Globus pallidus (tissue), 1 donor: ENCODE measurements around the gene CYB561D2.
"Not testable (repeated sequence)": the region's sequence is repeated elsewhere in the genome, so short reads cannot be mapped to it uniquely, and the experiment has no call there.

Experiments
- DNase-seq: peaks from one replicate; pipeline ENCODE4 v3.0.0-alpha.2; 2015; ENCODE audit warnings: low spot score

The CYB561D2 gene

GRCh38 chr3:50350527-50351322 is at the start of gene CYB561D2, which contains the start of gene NPRL2:
Gene CYB561D2, plus strand, starts transcription at chr3:50350862. Its CDS starts 572 bp downstream, at chr3:50351434.
Gene NPRL2, minus strand, starts transcription at chr3:50350775. Its CDS starts 123 bp downstream, at chr3:50350652.
- DNase-seq: peak; percentile 96

- no peak for DNase-seq
Measured at GRCh38 chr3:50302095-50303012, 48.3 kb upstream of the CYB561D2 start.

GRCh38 chr3:50303013-50303815 is 47.4 kb upstream of the CYB561D2 start, which contains the start of gene HYAL1:
Gene HYAL1, minus strand, starts transcription at chr3:50303574. Its CDS starts 618 bp downstream, at chr3:50302956.
- no peak for DNase-seq

- no peak for DNase-seq
Measured at GRCh38 chr3:50304601-50305000, 46.1 kb upstream of the CYB561D2 start.

GRCh38 chr3:50312041-50312440 is 38.6 kb upstream of the CYB561D2 start:
- not testable (repeated sequence) for DNase-seq

- no peak for DNase-seq
Measured at GRCh38 chr3:50314342-50314741, 36.3 kb upstream of the CYB561D2 start.

- no peak for DNase-seq
Measured at GRCh38 chr3:50314816-50315215, 35.8 kb upstream of the CYB561D2 start.

GRCh38 chr3:50316657-50317242 is 33.9 kb upstream of the CYB561D2 start:
- DNase-seq: no peak

- DNase-seq: no peak
Measured at GRCh38 chr3:50317300-50317699, 33.4 kb upstream of the CYB561D2 start.

- no peak for DNase-seq
Measured at GRCh38 chr3:50318163-50318562, 32.5 kb upstream of the CYB561D2 start.

- DNase-seq: no peak
Measured at GRCh38 chr3:50318615-50319014, 32.0 kb upstream of the CYB561D2 start.

GRCh38 chr3:50319181-50319893 is 31.3 kb upstream of the CYB561D2 start:
- DNase-seq: no peak

- no peak for DNase-seq
Measured at GRCh38 chr3:50319894-50320625, 30.6 kb upstream of the CYB561D2 start.

- peak; percentile 85 for DNase-seq
Measured at GRCh38 chr3:50320853-50321335, 29.8 kb upstream of the CYB561D2 start.

GRCh38 chr3:50321336-50322114 is 29.1 kb upstream of the CYB561D2 start:
- peak; percentile 89 for DNase-seq

GRCh38 chr3:50322115-50322385 is 28.6 kb upstream of the CYB561D2 start:
- DNase-seq: no peak

GRCh38 chr3:50322386-50323091 is 28.1 kb upstream of the CYB561D2 start, which contains the start of gene HYAL2:
Gene HYAL2, minus strand, starts transcription at chr3:50322745. Its CDS starts 2,256 bp downstream, at chr3:50320489.
- no peak for DNase-seq

- DNase-seq: no peak
Measured at GRCh38 chr3:50323092-50323600, 27.5 kb upstream of the CYB561D2 start.
